ENCODE measurements around the gene TRUB1.

Gene TRUB1

GRCh38 chr10:114957122-114957521, 19.1 kb downstream of the TRUB1 start:
- no peak overlapping the region for H3K4me3 ChIP-seq (ENCODE audit: low read depth, low read length)
- DNase-seq, result no peak
- H3K27me3 ChIP-seq, result no peaks in the 10 kb centered on the region
- H3K9me3 ChIP-seq, result no peaks in the 10 kb centered on the region
- peaks cover 6% of the 10 kb centered on the region for H3K4me1 ChIP-seq
- H3K36me3 ChIP-seq, result peaks cover 11% of the 10 kb centered on the region
- no peak for TF ChIP-seq CTCF (IDR thresholded peaks at IDR 0.05; ENCODE audit: low read depth, low read length)

GRCh38 chr10:114957673-114958072, 19.7 kb downstream of the TRUB1 start:
- Histone ChIP-seq H3K4me1 (peaks cover 6% of the 10 kb centered on the region), H3K4me3 (ENCODE audit: low read depth, low read length) (no peak overlapping the region), H3K27me3 (no peaks in the 10 kb centered on the region), H3K36me3 (peaks cover 14% of the 10 kb centered on the region), H3K9me3 (no peaks in the 10 kb centered on the region)
- no peak for TF ChIP-seq CTCF (IDR thresholded peaks at IDR 0.05; ENCODE audit: low read depth, low read length)
- no peak for DNase-seq

GRCh38 chr10:114962441-114962840, 24.4 kb downstream of the TRUB1 start:
- H3K27me3 ChIP-seq, result no peaks in the 10 kb centered on the region
- no peak for TF ChIP-seq CTCF (IDR thresholded peaks at IDR 0.05; ENCODE audit: low read depth, low read length)
- no peaks in the 10 kb centered on the region for H3K9me3 ChIP-seq
- DNase-seq, result no peak
- peaks cover 18% of the 10 kb centered on the region for H3K36me3 ChIP-seq
- no peaks in the 10 kb centered on the region for H3K4me1 ChIP-seq
- H3K4me3 ChIP-seq (ENCODE audit: low read depth, low read length), result no peak overlapping the region

GRCh38 chr10:114963908-114964307, 25.9 kb downstream of the TRUB1 start:
- no peaks in the 10 kb centered on the region for H3K9me3 ChIP-seq

GRCh38 chr10:114967071-114967470, 29.1 kb downstream of the TRUB1 start:
- Histone ChIP-seq H3K9me3 (no peaks in the 10 kb centered on the region), H3K4me1 (peaks cover 12% of the 10 kb centered on the region), H3K36me3 (peaks cover 11% of the 10 kb centered on the region), H3K27me3 (no peaks in the 10 kb centered on the region), H3K4me3 (ENCODE audit: low read depth, low read length) (no peak overlapping the region)
- DNase-seq, result no peak
- no peak for TF ChIP-seq CTCF (IDR thresholded peaks at IDR 0.05; ENCODE audit: low read depth, low read length)

More at GRCh38 chr10:114963908-114964307, 25.9 kb downstream of the TRUB1 start:
- Histone ChIP-seq H3K27me3 (no peaks in the 10 kb centered on the region), H3K4me1 (peaks cover 7% of the 10 kb centered on the region), H3K4me3 (ENCODE audit: low read depth, low read length) (no peak overlapping the region), H3K36me3 (peaks cover 18% of the 10 kb centered on the region)
- DNase-seq, result no peak
- no peak for TF ChIP-seq CTCF (IDR thresholded peaks at IDR 0.05; ENCODE audit: low read depth, low read length)

- peak; percentile 22 for DNase-seq
- no peaks in the 10 kb centered on the region for H3K9me3 ChIP-seq
- no peak overlapping the region for H3K4me3 ChIP-seq (ENCODE audit: low read depth, low read length)
- TF ChIP-seq CTCF (IDR thresholded peaks at IDR 0.05; ENCODE audit: low read depth, low read length), result no peak
- no peaks in the 10 kb centered on the region for H3K27me3 ChIP-seq
- peaks cover 12% of the 10 kb centered on the region for H3K4me1 ChIP-seq
- peaks cover 4% of the 10 kb centered on the region for H3K36me3 ChIP-seq
Observed at GRCh38 chr10:114970515-114970914, 32.5 kb downstream of the TRUB1 start.

Measured in BE2C (cell line).